Pancreas (tissue), 10 donors: Measurements from ENCODE around the gene MKRN1. TPM values are rescaled to one million over a fixed set of nuclear protein-coding genes. Genes with fewer than 3 reads are reported as not detected.
"Not testable (repeated sequence)": the region's sequence is repeated elsewhere in the genome, so short reads cannot be mapped to it uniquely, and the experiment has no call there.

Experiments
- ATAC-seq, 4 donors: fragments of 200-7000 bp; cut with Tn5 transposase; one replicate each; pipeline versions ENCODE4 v1.8.0 to v1.9.1; 2020; ENCODE audit warnings: mild to moderate bottlenecking in 4 of 4, moderate library complexity in 4 of 4
- DNase-seq, 6 donors: peaks; one replicate each; pipeline ENCODE4 v3.0.0-alpha.2; 2020
- FAIRE-seq: peaks from 2 replicates; lab custom pipeline; 2012; peaks lifted over from hg19 to GRCh38; lab: Jason Lieb, UNC
- H3K27ac ChIP-seq, 4 donors: fragments of 200-600 bp; sonication (generic); 1 replicate in 3 of 4; 2 replicates in 1 of 4; pipeline versions ENCODE4 v1.5.0 to v1.8.0; 2020
- H3K27me3 ChIP-seq, 4 donors: fragments of 200-600 bp; one replicate each; pipeline ENCODE4 v1.8.0; 2021
- H3K36me3 ChIP-seq, 3 donors: fragments of 200-600 bp; sonication (generic) in 1 of 3; one replicate each; pipeline versions ENCODE4 v1.5.0 to v1.8.0; 2020 to 2021
- H3K4me1 ChIP-seq, 3 donors: fragments of 200-600 bp; one replicate each; pipeline ENCODE4 v1.8.0; 2021
- H3K4me3 ChIP-seq, 4 donors: fragments of 200-600 bp; sonication (generic) in 2 of 4; one replicate each; pipeline versions ENCODE4 v1.5.0 to v1.8.0; 2020 to 2021
- H3K9me3 ChIP-seq, 4 donors: fragments of 200-600 bp; one replicate each; pipeline ENCODE4 v1.8.0; 2021
- CTCF ChIP-seq, 4 donors: fragments of 200-600 bp; sonication (generic) in 3 of 4; IDR thresholded peaks; one replicate each; pipeline versions ENCODE4 v1.5.0 to v1.8.0; 2021; ENCODE audit warnings: antibody characterized with exemption in 4 of 4
- WGBS, 2 donors: extraction: QIAGEN DNeasy Blood & Tissue Kit; methylation state at CpG; one replicate each; pipeline ENCODE4 v1.1.7; 2013; 5-methylcytosine and 5-hydroxymethylcytosine counted together
- intact Hi-C, 3 donors: fragments of 100-400 bp; cut with DNase I; formaldehyde crosslinking; loops; one replicate each; pipeline versions ENCODE4 v1.11.1 to v1.14.2; 2022
- polyA plus RNA-seq, 2 donors: library from polyadenylated mRNA; stranded (reverse); fragments of 200-250 nt; gene quantifications; one replicate each; pipeline ENCODE4 v1.2.3, GENCODE V29; 2013
- total RNA-seq, 6 donors: library from RNA; stranded (reverse); fragmentation: NEBNext Ultra II Directional in 4 of 6; extraction: Animal tissue kit (Norgen Biotek cat#: 25700) in 4 of 6; gene quantifications; one replicate each; pipeline versions ENCODE4 v1.2.1 to v1.2.4, GENCODE V29; 2021 to 2023
- donor health status: healthy with polysubstance abuse.
- donor health status: DM: no; HTN: no; CAD: no; lungs with moderate emphysema.
- donor health status: DM: no; HTN: no; CAD: no.
- donor health status: control.
- donor health status: control.
- donor health status: Bipolar disorder and iron deficiency.
- donor health status: DM: yes; HTN: yes; CAD: no.
- donor health status: DM: no; HTN: no; CAD: no.
- donor health status: DM: no; HTN: no; CAD: no.
- donor health status: DM: yes; HTN: yes; CAD: no.

MKRN1 gene
- total and polyA plus RNA-seq, 8 donors = 26.5 to 65.8 (median 60.2) TPM

GRCh38 chr7:140417456-140418155, 61.7 kb downstream of the MKRN1 start:
- Histone ChIP-seq H3K36me3 (no peaks in the 10 kb centered on the region), H3K9me3 (no peaks in the 10 kb centered on the region), H3K27ac (peak overlapping the region; percentile 24 to 72 (median 60)), H3K27me3 (no peaks in the 10 kb centered on the region), H3K4me1 (peaks cover 7 to 9% (median 8%) of the 10 kb centered on the region in 3 donors), H3K4me3 (no peak overlapping the region)
- FAIRE-seq = no peak
- DNase-seq = peak in 1 of 6 donors; percentile 23
- TF ChIP-seq CTCF (IDR thresholded peaks at IDR 0.05) = no peak
- intact Hi-C loops = no loop called here
- peak; percentile 29 to 64 (median 52) for ATAC-seq
- 48 to 55% methylated on average over 8 of the region's 8 CpGs for WGBS, 2 donors

GRCh38 chr7:140416560-140416959, 62.7 kb downstream of the MKRN1 start:
- H3K36me3 ChIP-seq = no peaks in the 10 kb centered on the region
- 70 to 71% methylated on average over 8 of the region's 8 CpGs for WGBS, 2 donors
- ATAC-seq (peak in 3 of 4 donors; percentile 13 to 18 (median 16)), DNase-seq (no peak), FAIRE-seq (no peak)
- H3K4me3 ChIP-seq = no peak overlapping the region
- H3K9me3 ChIP-seq = no peaks in the 10 kb centered on the region
- intact Hi-C loops = no loop called here
- no peaks in the 10 kb centered on the region for H3K27me3 ChIP-seq
- no peak overlapping the region for H3K27ac ChIP-seq
- peaks cover 7 to 9% (median 8%) of the 10 kb centered on the region in 3 donors for H3K4me1 ChIP-seq
- no peak for TF ChIP-seq CTCF (IDR thresholded peaks at IDR 0.05)

GRCh38 chr7:140415816-140416215, 63.5 kb downstream of the MKRN1 start:
- H3K9me3 ChIP-seq, H3K4me3 ChIP-seq, H3K4me1 ChIP-seq, FAIRE-seq, H3K27ac ChIP-seq, H3K27me3 ChIP-seq, intact Hi-C loops, DNase-seq, H3K36me3 ChIP-seq, ATAC-seq: not testable (repeated sequence)
- 89 to 92% methylated on average over 9 of the region's 9 CpGs for WGBS, 2 donors

GRCh38 chr7:140415361-140415760, 63.9 kb downstream of the MKRN1 start:
- H3K4me1 ChIP-seq = peaks cover 7 to 9% (median 8%) of the 10 kb centered on the region in 3 donors
- DNase-seq = no peak
- WGBS, 2 donors = 79 to 80% methylated on average over 3 of the region's 3 CpGs
- no peak for FAIRE-seq
- no peak overlapping the region for H3K4me3 ChIP-seq
- intact Hi-C loops = no loop called here
- H3K27me3 ChIP-seq = no peaks in the 10 kb centered on the region
- no peak for ATAC-seq
- H3K27ac ChIP-seq = no peak overlapping the region
- H3K36me3 ChIP-seq = no peaks in the 10 kb centered on the region
- H3K9me3 ChIP-seq = no peaks in the 10 kb centered on the region
- no peak for TF ChIP-seq CTCF (IDR thresholded peaks at IDR 0.05)

- no peak for TF ChIP-seq CTCF (IDR thresholded peaks at IDR 0.05)
- no peak for FAIRE-seq
- no peak for ATAC-seq
- H3K27me3 ChIP-seq = no peaks in the 10 kb centered on the region
- H3K36me3 ChIP-seq = no peaks in the 10 kb centered on the region
- intact Hi-C loops = no loop called here
- peak overlapping the region in 3 of 4 donors; percentile 50 to 74 (median 58) for H3K27ac ChIP-seq
- peaks cover 0 to 10% (median 0%) of the 10 kb centered on the region in 3 donors for H3K4me1 ChIP-seq
- H3K4me3 ChIP-seq = peak overlapping the region; percentile 30 to 58 (median 40)
- no peaks in the 10 kb centered on the region for H3K9me3 ChIP-seq
- WGBS, 2 donors = 20 to 24% methylated on average over 3 of the region's 3 CpGs
- no peak for DNase-seq
These were observed 74.7 kb downstream of the MKRN1 start for GRCh38 chr7:140404565-140405065.
